Measurements from ENCODE around the gene PARN.
"Not testable (repeated sequence)": the region's sequence is repeated elsewhere in the genome, so short reads cannot be mapped to it uniquely, and the experiment has no call there.

Gene PARN

DNA sequence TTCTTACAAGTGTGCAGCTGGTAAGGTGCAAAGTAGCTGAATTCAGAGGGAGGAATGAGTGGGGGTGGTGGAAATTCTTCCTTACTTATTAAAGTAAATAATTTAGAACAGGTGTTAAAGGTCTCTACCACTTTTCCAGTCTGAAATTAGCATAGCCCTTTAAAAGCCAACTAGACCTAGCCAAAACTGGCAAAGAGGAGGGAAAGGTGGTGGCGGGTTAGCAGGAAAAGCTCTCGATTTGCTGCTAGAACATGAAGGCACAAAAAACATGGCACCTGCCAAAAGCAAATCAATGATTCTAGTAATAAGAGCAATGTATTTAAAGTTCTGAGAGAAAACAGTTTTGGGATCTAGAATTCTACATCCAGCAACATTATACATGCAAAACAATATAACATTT lies 157.7 kb downstream of the PARN start:
- DNase-seq (ENCODE audit: low spot score) = no peak

DNA sequence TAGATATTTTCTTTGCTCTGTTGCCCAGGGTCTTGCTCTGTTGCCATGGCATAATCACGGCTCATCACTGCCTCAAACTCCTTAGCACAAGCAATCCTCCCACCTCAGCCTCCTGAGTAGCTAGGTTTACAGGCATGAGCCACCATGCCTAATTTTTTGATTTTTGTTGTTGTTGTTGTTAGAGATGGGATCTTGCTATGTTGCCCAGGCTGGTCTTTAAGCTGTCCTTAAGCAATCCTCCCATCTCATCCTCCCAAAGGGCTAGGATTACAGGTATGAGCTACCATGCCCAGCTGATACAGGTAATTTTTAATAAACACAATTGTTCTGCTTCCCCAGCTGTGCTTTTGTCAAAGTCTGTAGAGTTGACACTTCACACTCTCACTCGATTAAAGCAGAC lies 159.3 kb downstream of the PARN start:
- DNase-seq (ENCODE audit: low spot score) = no peak

DNA sequence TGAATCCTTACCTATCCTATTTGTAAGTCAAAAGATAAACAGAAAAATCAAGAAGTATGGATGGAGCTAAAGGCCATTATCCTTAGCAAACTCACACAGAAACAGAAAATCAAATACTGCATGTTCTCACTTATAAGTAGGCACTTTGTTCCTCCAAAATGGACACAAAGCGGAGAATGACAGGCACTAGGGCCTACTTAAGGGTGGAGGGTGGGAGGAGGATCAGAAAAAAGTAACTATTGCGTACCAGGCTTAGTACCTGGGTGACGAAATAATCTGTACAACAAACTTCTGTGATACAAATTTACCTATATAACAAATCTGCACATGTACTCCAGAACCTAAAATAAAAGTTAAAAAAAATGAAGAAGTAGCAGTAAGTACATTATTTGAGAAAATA lies 164.3 kb downstream of the PARN start:
- DNase-seq (ENCODE audit: low spot score) = no peak

DNA sequence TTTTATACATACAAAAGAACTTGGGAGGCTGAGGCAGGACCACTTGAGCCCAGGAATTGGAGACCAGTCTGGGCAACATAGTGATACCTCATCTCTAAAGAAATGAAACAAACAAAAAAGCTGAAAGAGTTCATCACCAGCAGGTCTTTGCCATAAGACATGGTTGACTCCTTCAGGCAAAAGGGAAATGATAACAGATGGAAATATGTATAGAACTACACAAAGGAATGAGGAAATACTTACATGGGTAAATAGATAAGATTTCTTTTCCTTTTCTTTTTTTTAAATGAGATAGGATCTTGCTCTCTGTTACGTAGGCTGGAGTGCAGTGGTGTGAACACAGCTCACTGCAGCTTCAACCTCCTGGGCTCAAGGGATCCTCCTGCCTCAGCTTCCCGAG lies 165.3 kb downstream of the PARN start:
- no peak for DNase-seq (ENCODE audit: low spot score)

DNA sequence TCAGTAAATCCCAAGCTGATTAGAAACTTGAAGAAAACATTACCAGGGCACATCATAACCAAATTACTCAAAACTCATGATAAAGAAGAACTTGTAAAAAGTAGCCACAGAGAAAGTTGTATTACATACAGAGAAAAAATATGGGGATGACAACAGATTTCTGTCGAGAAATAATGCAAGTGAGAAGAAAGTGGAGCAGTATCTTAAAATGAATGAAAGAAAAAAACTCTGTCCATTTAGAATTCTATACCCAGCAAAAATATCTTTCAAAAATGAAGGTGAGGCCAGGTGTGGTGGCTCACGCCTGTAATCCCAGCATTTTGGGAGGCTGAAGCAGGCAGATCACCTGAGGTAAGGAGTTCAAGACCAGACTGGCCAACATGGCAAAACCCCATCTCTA lies 165.9 kb downstream of the PARN start:
- DNase-seq (ENCODE audit: low spot score) = no peak

DNA sequence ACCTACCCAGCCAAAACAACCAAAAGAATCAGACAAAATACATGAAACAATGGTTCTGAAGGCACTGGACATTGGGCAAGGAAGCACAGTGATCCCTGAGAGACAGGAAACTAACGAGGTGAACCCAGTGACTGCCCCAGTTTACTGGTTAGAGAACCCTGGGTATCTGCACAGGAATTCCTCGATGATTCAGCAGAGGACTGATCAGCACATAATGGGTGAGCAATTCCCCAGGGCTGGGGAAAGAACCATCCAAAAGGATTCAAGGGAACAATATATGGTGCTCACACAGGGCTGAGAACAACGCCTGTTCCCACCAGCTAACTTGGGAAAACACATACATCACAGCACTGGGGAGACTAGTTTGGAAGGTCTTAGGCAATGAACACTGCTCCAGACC lies 167.2 kb downstream of the PARN start:
- DNase-seq (ENCODE audit: low spot score) = no peak

DNA sequence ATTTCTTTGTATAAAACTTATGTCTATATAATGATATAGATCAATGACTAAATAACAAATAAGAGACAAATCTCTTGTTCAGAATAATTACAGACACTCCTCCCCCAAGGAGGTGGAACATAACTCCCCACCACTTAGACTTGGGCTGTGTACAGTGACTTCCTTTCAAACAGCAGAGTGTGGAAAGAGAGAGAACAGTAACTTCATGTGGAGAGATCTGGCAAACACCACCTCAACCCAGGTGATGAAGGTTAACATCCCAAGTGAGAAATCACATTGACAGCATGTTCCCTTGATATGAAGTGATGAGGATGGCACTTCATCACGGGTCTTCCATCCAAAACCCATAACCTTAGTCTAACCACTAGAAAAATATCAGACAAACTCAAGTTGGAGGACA lies 169.3 kb downstream of the PARN start:
- DNase-seq (ENCODE audit: low spot score) = no peak

DNA sequence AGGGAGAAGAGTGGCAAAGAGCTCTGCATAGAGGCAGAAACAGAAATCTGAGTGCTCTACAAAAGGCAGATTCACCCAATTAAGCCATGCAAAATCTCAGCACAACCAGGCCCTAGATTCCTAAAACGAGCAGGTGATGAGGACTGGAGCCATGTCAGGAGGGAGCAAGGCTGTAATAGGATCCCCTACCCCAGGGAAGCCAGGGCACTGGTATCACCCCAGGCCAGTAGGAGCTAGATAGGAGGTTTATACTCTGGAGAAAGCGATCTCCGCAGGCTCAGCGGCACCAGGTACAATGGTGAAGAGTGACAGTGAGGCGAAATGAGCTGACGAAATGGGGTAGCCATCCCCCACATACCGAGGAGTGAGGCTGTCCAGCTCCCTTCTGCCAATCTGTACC lies 171.5 kb downstream of the PARN start:
- DNase-seq (ENCODE audit: low spot score) = no peak

DNA sequence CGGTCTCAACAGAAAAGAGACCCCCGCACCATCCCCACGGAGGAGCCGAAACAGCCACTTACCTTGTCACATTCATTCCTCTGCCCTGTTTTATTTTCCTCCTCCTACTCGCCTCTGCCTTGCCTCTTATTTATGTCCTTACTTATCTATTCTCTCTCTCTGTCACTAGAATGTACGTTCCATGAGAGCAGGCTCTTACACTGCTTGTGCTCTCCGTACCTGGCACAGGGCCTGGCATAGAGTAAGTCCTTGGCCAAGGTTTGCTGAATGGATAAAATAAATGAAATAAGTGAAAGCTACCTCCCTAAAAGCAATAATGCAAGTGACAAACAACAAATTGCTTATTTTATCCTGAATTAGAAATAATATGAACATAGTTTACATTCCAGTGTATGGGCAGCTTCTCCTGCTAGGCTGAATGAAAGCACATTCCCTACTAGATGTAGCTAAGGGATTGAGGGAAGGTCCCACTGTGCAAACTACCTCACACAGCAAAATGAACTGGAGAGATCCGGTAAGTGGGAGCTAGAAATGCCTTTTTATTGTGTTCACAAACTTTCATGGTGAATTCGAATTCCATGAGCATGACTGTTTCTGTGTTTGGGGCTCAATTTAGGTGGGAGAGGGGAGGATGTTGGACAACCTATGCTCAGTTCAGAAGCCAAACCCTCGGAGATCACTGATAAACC lies 173.1 kb downstream of the PARN start:
- no peak for DNase-seq (ENCODE audit: low spot score)

DNA sequence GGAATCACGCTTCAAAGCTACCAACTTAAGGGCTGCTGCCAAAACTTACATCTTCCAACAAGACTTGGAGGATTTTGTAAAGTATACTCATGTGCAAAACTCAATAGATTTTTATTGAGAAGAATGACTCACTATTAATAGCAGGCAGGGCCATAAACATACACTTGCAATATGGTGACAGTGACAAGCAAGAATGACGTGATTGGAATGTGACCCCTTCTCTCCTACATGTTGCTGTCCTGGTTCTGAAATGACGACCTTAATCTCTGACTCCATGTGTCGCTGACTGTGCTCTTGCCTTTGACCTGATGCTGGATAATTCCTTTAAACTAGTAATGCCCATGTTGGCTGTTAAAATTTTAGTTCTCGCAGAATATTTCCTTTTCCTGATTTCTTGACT lies 174.5 kb downstream of the PARN start:
- DNase-seq (ENCODE audit: low spot score) = no peak

DNA sequence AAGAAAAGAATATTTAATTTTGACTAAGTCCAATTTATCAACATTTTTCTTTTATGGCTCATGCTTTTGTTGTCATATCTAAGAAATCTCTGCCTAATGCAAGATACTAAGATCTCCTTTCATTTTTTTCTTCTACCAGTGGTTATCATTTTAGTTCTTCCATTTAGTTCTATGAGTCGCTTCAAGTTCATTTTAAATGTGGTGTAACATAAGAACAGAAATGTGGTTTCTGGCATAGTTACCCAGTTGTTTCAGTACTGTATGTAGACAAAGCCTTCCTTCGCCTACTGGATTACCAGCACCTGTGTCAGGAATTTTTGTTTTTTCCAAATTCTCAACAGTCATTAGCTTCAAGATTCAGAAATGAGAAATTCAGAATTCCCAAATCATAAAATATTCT lies 175.7 kb downstream of the PARN start:
- DNase-seq (ENCODE audit: low spot score) = no peak

DNA sequence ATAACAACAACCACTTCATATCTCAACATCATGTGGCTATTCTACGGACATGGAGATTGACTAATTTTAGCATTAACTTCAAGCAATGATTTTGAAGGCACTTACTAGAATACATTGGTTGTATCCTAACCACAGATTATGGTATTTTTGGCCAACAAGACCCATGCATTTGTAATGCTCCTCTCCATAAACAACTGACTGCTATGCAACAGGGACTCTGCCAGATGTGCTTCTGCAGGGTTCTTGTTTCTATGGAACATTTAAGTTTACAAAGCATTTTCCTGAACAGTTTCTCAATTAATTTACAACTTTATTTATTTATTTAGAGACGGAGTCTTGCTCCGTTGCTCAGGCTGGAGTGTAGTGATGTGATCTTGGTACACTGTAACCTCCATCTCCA lies 178.0 kb downstream of the PARN start:
- no peak for DNase-seq (ENCODE audit: low spot score)

DNA sequence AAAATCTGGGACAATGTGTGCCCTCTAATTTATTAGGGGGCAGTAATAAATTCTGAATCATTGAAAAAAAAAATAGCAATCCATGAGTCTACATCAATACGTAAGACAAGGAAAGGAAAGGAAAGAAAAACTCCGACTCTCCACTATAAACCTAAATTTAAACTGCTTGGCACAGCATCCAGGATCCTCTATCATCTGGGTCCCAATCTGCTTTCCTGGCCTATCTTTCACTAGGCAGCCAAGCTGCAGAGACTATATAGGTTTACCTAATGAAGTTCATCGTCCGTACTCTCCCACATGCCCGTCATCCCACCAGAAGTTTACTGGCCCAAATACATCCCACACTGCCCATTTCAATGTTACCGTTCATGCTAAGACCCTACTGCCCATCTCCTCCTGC lies 179.2 kb downstream of the PARN start:
- no peak for DNase-seq (ENCODE audit: low spot score)

DNA sequence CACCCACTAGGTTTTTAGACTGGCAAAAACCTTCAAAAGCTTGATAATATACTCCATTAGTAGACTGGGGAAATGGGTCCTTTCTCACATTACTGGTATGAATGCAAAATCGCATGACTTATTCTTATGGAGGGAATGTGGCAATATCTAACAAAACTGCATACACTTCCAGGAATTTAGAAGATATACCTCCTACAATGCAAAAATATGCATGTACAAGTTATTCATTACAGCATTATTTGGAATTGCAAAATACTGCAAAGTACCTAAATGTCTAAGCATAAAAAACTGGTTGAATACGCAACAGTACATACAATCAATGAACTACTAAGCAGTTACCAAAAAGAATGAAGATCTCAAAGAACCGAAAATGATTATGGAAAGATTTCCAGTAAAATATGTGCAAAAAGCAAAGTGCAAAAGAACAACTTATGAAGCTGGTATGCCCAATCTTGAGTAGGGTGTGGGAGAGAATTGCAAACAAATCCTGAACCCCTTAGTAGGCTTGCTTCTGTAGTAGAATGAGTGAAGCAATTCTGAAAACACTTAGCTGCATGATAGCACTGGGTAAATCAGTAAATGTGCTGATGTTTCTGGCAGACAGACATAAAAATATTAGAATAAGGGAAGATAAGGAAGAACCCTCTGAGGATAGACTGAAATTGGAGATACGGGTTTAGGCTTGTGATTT lies 180.1 kb downstream of the PARN start:
- DNase-seq (ENCODE audit: low spot score) = no peak

DNA sequence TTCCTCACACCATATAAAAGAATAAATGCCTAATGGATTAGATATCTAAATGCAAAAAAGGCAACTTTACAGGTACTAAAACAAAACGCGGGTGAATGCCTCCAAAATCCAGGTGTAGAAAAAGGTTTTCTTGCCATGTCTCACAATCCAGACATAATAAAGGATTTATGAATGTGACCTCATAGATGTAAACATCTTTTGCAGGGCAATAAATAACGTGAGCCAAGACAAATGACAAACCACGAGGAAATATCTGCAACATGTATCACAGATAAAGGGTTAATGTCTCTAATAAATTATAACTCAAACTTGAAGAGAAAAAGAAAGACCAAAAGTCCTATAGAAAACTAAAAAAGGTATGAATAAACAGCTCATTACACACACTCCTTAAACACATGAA lies 180.7 kb downstream of the PARN start:
- DNase-seq (ENCODE audit: low spot score) = no peak

DNA sequence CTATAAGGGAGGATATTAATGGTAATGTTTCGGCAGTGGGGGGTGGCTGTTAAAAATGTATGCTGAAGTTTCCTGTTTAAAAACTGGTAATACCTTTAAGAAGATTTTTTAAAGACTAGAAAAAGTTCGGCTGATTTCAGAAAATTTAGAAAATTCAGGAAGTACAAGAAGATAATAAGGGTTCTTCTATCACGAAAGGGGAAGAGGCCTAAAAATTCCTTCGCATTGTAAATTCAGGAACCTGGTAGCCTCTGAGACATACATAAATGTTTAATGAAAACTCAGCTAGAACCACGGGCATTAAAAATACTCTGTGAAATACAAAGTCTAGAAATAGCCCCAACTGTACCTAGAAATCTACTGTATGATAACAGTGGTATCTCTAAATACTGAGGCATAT lies 181.2 kb downstream of the PARN start:
- DNase-seq (ENCODE audit: low spot score) = no peak

DNA sequence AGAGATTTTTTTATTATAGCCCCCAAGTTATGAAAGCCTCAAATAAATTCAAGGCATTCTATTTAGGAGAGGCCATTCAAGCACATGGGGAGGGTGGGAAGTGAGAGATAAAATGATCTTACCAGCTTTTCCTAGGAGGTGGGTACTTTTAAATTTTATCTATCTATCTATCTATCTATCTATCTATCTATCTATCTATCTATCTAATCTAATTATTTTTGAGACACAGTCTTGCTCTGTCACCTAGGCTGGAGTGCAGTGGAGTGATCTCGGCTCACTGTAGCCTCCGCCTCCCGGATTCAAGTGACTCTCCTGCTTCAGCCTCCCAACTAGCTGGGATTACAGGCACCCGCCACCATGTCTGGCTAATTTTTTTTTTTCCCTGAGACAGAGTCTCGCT lies 182.3 kb downstream of the PARN start:
- DNase-seq (ENCODE audit: low spot score) = no peak

DNA sequence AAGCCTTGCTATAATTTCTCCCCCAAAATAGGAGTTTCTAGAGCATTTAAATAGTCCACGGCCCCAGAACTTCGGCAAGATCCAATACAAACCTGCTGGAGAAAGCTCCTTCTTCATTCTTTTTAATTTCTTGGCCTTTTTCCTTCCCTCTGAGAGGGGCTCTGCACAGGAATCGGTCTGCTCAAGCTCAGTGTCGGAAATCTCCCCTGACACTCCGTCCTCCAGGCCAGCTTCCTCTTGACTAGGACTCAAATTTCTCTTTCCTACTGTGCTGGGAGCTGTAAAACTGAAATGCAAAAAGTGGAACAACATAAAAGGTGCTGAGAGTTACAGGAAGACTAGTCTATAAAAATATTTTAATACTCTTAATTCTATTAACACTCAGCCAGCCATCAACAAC lies 183.3 kb downstream of the PARN start:
- DNase-seq (ENCODE audit: low spot score) = no peak

DNA sequence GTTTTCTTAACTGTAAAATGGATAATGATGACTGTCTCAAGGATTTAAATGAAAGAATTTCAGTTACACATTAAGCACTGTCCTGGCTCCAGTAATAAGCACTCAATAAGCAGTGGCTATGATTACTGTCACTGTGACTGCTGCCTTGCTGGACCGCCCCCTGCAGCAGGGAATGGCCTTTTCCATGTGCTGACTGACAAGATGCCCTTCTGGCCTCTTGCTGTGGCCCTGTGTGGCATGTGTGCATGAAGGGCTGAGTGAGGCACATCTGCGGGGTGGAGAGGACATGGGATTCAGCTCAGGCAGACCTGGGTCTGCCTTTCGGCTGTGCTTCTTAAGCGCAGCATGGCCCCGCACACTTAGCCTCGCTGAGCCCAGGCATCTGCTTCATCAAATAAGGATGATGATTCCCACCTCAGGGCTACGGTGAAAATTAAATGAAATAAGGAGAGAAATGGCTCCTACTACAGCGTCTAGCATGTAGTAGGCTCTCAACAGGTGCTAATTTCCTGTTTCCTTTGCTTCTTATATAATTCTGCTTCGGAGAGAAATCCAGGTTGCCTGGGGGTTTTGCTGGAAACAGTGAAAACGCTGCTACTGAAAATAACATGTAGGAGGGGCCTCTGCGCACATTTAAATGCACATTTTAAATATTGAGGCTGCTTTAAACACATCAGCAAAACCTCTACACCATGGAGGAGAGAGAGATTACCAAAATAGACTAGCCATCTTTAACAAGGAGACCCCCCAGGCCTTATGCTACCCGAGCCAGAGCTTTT lies 183.9 kb downstream of the PARN start:
- no peak for DNase-seq (ENCODE audit: low spot score)

DNA sequence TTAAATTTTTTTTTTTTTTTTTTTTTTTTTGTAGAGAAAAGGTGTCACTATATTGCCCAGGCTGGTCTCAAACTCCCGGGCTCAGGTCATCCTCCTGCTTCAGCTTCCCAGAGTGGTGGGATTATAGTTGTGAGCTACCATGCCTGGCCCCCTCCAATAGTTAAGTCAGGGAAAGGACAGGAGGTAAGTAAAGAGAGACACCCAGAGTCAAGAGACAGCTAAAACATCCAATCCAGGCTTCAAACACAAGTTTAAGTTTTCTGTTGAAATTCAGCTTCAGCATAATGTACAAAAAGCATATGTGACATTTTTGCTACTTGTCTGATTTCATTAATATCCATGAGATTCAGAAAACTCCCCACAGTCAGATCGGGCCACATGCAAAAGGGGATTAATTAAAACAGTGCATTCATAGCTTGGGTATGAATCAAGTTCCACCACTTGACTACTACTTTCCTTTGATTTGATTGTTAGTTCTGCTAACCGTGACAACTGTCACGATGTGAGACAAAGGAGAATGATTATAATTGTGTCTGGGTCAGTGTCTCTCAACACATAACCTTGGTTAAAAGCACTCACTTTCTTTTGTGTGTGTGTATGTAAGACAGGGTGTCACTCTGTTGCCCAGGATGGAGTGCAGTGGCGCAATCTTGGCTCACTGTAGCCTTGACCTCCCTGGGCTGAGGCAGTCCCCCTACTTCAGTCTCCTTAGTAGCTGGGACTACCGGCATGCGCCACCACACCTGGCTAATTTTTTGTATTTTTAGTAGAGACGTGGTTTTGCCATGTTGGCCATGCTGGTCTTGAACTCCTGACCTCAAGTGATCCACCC lies 184.9 kb downstream of the PARN start:
- DNase-seq (ENCODE audit: low spot score) = no peak

DNA sequence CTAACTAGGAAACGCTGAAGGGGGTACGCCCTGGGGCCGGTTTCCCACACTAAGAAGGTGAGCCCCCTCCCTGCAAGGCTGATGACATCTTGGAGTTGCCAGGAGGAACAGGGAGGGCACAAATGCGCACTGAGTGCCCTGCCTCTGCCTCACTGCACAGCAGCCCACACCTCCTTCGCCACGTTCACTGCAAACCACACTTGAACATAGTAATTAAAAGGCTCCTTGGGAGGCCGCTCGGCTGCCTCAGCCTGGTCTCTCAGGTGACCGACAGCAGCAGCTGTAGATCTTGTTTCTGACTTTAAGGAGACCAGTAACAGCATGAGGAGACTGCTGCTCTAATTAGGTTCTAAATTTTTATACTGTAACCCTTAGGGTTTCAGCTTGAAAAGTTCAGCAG lies 188.5 kb downstream of the PARN start:
- DNase-seq (ENCODE audit: low spot score) = not testable (repeated sequence)

DNA sequence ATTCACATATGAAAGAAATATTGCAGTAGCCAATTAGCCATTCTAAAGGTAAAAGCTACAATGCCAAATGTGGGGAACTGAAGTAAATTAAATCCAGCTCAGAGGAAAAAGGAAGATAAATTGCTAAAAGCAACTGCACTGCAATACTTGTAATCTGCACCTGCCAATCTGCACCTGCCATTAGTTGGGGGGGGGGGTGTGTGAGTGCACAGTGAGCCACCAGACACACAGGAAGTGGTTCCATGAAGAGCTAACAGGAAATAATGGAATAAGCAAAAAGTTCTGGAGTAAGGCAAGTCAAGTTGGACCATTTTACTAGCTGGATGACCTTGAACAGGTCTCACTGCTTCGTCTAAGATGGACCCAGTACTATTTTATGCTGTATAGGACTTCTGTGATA lies 191.8 kb downstream of the PARN start:
- DNase-seq (ENCODE audit: low spot score) = no peak

DNA sequence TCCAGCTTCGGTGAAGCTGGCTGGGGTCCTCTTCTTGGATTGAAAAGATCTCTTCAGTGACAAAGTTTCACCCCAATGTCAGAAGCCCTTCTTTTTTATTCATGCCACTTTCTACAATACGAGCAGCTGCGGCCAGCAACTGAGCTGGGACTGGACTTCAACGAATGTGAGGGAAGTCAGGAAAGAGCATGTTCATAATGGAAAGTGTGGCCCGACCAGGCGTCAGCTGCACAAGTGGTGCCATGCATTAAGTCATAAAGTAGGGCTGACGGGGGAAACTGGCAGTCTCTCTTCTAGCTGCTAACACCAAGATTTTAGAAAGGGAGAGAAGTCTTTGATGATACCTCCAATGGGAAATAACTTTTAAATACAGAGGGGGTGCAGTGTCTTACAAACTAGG lies 192.6 kb downstream of the PARN start:
- no peak for DNase-seq (ENCODE audit: low spot score)

All from HuH-7.5 (cell line).